ENCODE results near the gene NXNL2.

Gene NXNL2

DNA sequence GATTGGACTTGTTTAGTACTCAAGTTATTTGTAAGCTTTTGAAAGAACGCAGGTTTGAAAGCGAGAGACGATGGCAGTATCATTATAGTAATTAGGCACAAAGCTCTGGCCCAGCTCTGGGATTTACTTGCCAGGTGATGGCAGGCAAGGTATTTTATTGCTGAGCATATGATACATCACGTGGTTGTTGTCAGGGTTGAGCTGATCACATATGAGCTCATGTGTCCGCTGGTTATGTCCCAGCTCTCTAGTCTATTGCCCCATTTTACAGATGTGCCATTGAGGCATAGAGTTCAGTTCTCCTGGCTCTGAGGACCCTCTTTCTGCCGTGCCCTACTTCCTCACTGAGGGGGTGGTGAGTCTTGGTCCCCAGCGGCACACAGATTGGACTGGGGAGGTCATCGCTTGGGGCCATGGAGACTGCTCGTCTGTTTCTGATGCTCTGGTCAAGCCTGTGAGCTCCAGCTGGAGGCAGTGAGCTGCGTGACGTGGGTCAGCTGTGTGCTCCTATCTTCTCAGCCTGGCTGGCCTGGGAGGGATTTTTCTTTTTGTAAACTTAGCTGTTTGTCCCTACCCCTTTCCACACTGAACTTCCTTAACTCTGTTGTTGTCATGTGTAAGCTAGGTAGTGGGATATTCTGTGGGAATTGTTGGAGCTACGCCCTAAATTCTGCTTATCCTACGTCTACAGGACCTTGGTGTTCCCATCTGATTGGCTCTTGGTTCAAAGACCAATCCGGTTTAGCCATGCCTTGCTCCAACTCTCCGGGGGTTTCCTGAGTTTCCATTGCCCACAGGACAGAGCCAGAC lies 2.2 kb downstream of the NXNL2 start:
- DNase-seq (ENCODE audit: low read depth in 1 of 2, low spot score in 1 of 2), result peak in 1 of 2 experiments; percentile 49
- in situ Hi-C loops (cut with HindIII; ENCODE audit: low pct_unique_long_range_greater_than_20kb, low sequenced_read_pairs), result no loop called here
- TF ChIP-seq JUND (IDR thresholded peaks at IDR 0.05; ENCODE audit: low read depth), result no peak

GRCh38 chr9:88537761-88538091 lies 2.7 kb downstream of the NXNL2 start:
- DNase-seq (ENCODE audit: low read depth in 1 of 2, low spot score in 1 of 2), result peak in 1 of 2 experiments; percentile 31
- in situ Hi-C loops (cut with HindIII; ENCODE audit: low pct_unique_long_range_greater_than_20kb, low sequenced_read_pairs), result no loop called here
- TF ChIP-seq JUND (IDR thresholded peaks at IDR 0.05; ENCODE audit: low read depth), result no peak

GRCh38 chr9:88538311-88539085 lies 3.5 kb downstream of the NXNL2 start:
- DNase-seq (ENCODE audit: low read depth in 1 of 2, low spot score in 1 of 2), result no peak
- TF ChIP-seq JUND (IDR thresholded peaks at IDR 0.05; ENCODE audit: low read depth), result no peak
- in situ Hi-C loops (cut with HindIII; ENCODE audit: low pct_unique_long_range_greater_than_20kb, low sequenced_read_pairs), result no loop called here

DNA sequence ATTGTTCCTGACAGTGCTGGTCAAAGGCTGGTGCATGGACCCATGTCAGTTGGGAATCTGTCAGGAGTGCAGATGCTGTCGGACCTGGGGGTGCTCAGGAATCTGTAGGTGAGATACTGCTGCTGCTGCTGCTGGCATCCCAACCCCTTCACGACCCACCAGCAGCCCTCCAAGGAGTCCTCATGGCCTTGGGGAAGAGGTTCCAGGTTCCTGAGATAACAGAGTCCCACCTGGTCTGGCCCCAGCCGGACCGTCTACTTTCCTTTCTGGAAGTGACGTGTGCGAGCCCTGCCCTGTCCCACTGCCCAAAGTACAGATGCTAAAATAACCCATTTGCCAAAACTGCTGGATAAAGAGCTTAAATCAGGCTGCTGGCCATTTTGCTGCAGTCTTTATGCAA lies 4.3 kb downstream of the NXNL2 start:
- in situ Hi-C loops (cut with HindIII; ENCODE audit: low pct_unique_long_range_greater_than_20kb, low sequenced_read_pairs), result no loop called here
- no peak for TF ChIP-seq JUND (IDR thresholded peaks at IDR 0.05; ENCODE audit: low read depth)
- no peak for DNase-seq (ENCODE audit: low read depth in 1 of 2, low spot score in 1 of 2)

GRCh38 chr9:88540251-88540763 lies 5.3 kb downstream of the NXNL2 start:
- DNase-seq (ENCODE audit: low read depth in 1 of 2, low spot score in 1 of 2), result no peak
- TF ChIP-seq JUND (IDR thresholded peaks at IDR 0.05; ENCODE audit: low read depth), result no peak
- in situ Hi-C loops (cut with HindIII; ENCODE audit: low pct_unique_long_range_greater_than_20kb, low sequenced_read_pairs), result no loop called here

DNA sequence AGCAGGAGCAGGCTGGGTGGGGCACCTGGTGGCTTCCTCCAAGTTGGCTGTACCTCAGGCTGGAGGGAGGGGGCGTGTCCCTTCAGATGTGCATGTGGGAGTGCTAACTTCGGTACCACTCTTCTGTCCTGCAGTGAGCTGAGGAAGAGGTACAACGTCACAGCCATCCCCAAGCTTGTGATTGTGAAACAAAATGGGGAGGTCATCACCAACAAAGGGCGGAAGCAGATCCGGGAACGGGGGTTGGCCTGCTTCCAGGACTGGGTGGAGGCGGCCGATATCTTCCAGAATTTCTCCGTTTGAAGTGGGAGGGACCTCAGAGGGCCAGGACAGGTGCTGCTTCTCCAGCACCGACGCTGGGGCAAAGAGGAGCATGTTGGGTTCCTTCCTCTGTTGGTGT lies 9.3 kb downstream of the NXNL2 start:
- no peak for TF ChIP-seq JUND (IDR thresholded peaks at IDR 0.05; ENCODE audit: low read depth)
- DNase-seq (ENCODE audit: low read depth in 1 of 2, low spot score in 1 of 2), result no peak
- in situ Hi-C loops (cut with HindIII; ENCODE audit: low pct_unique_long_range_greater_than_20kb, low sequenced_read_pairs), result no loop called here

- no peak for DNase-seq (ENCODE audit: low read depth in 1 of 2, low spot score in 1 of 2)
- TF ChIP-seq JUND (IDR thresholded peaks at IDR 0.05; ENCODE audit: low read depth), result no peak
- in situ Hi-C loops (cut with HindIII; ENCODE audit: low pct_unique_long_range_greater_than_20kb, low sequenced_read_pairs), result no loop called here
Observed at GRCh38 chr9:88551546-88552137, 16.7 kb downstream of the NXNL2 start.

DNA sequence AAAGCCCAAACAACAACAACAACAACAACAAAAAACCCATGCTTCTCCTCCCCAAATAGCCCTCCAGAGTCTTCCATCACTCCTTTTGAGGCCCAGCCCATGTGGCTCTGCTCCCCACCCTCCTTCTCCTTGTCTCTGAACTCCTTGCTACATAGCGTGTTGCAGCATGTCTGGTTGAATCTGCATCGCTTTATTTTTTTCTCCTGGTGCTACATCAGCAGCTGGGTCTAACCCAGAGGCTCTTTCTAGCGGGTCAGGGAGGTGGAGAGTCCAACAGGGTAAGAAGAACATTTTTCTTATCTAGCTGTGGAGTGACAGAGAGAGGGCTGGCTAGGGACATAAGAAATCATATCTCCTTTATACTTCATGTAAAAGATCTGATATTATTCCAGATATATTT lies 18.4 kb downstream of the NXNL2 start:
- no peak for DNase-seq (ENCODE audit: low read depth in 1 of 2, low spot score in 1 of 2)
- in situ Hi-C loops (cut with HindIII; ENCODE audit: low pct_unique_long_range_greater_than_20kb, low sequenced_read_pairs), result no loop called here
- no peak for TF ChIP-seq JUND (IDR thresholded peaks at IDR 0.05; ENCODE audit: low read depth)

- no peak for DNase-seq (ENCODE audit: low read depth in 1 of 2, low spot score in 1 of 2)
- in situ Hi-C loops (cut with HindIII; ENCODE audit: low pct_unique_long_range_greater_than_20kb, low sequenced_read_pairs), result no loop called here
- no peak for TF ChIP-seq JUND (IDR thresholded peaks at IDR 0.05; ENCODE audit: low read depth)
Observed at GRCh38 chr9:88555268-88555980, 20.4 kb downstream of the NXNL2 start.

DNA sequence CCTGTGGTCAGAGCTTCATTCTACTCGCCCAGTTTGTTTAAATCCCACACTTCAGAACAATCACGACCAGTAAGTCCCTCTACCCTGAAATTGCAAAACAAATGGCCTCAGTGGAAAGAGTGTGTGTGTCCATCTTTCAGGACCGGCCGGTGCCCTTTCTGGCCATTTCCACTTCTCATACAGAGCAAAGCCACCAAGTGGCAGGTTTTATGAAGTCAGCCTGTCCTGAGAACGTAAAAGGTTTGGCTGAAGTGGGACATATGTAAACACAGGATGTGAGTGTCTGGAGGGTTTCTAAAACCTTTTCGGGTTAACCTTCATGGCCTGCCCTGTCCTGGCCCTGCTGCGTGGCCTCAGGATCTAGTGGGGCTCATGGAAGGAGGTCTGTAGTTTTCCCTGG lies 24.7 kb downstream of the NXNL2 start:
- in situ Hi-C loops (cut with HindIII; ENCODE audit: low pct_unique_long_range_greater_than_20kb, low sequenced_read_pairs), result no loop called here
- TF ChIP-seq JUND (IDR thresholded peaks at IDR 0.05; ENCODE audit: low read depth), result no peak
- DNase-seq (ENCODE audit: low read depth in 1 of 2, low spot score in 1 of 2), result no peak

DNA sequence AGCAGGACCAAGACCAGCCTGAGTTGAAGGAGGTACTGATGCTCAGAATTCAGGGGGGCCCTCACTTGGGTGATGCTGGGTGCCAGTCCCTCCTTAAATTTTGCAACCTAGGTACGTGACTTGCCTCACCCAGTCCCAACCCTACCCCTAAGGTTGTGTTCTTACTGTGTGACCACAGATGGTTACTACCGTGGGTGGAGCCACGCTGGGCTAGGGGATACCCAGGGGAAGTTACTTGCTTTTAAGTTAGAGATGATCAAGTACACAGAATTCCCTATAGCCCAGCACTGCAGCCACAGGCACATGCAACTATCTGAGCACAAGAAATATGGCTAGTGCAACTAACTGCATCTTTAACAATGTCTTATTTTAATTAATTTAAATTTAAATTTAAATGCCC lies 32.9 kb downstream of the NXNL2 start:
- in situ Hi-C loops (cut with HindIII; ENCODE audit: low pct_unique_long_range_greater_than_20kb, low sequenced_read_pairs), result no loop called here

DNA sequence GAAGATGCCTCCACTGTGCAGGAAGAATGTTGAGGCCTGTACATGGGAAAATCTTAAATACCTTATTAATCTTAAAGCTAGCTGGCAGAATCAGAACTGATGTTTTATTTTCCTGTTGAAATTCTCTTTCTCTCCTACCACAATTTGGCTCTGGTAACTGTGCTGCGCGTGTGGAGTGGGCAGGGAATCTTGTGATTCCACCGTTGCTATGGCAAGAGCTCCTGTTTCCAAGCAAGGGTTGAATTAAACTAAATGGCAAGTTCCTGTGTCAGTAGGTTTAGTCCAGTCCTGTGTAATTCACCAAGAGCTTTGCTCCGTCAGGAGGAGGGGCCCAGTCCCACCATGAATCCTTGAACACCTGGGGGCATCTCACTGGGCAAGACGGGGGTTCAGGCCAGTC lies 36.4 kb downstream of the NXNL2 start:
- in situ Hi-C loops (cut with HindIII; ENCODE audit: low pct_unique_long_range_greater_than_20kb, low sequenced_read_pairs), result no loop called here
- no peak for TF ChIP-seq JUND (IDR thresholded peaks at IDR 0.05; ENCODE audit: low read depth)
- no peak for DNase-seq (ENCODE audit: low read depth in 1 of 2, low spot score in 1 of 2)

More for the DNA sequence above, 32.9 kb downstream of the NXNL2 start:
- DNase-seq (ENCODE audit: low read depth in 1 of 2, low spot score in 1 of 2), result no peak
- no peak for TF ChIP-seq JUND (IDR thresholded peaks at IDR 0.05; ENCODE audit: low read depth)
